GM21619 (cell line): ENCODE data around the gene HTT-AS.

Experiments
- ATAC-seq: cut with Tn5 transposase; IDR thresholded peaks from one replicate; pipeline ENCODE4 v1.9.1; 2021; ENCODE audit not compliant: unreplicated experiment

The HTT-AS gene

DNA sequence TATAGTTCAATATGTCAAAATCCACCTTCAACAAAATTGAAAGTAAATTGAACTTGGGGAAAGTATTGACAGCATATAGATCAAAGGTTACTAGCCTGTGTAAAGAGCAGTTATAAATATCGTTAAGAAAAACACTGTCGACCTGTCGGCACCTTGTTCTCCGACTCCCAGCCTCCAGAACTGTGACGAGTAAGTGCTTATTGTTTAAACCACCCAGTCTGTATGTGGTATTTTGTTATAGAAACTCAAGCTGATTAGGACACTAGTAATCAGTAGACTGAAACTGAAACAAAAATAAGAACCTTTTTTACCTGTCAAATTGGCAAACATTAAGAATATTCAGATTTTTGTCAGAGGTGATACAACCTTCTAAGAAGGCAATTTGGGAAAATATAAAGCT lies 17.1 kb upstream of the HTT-AS start:
- ATAC-seq = no peak

DNA sequence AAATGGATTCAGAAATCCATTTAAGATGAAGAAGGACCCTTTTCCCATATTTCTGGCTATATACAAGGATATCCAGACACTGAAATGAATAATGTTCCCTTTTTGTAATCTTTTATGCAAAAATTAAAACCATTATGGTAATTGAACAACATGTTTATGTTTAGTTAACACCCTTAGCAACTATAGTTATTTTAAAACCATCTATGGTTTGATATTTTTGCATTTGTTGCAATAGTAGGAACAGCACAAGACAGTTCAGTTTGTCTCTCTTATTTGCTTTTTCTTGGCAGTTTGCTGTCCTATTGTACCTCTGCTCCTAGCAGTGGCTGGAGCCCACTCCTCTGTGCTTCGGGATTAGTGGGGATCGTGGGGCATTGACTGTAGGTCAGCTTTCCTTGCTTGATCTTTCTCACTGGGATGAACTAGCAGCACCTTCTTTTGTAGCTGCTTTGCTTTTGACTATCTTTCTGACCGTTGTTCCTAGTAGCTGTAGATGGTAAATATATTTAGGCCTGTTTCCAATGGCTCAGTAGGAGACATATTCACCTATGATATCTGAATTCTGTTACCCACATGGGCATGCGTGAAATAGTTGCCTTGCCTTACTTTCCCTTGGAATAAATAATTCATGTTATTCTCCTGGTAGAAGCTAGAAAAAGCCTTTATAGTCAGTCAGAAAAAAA lies 12.9 kb upstream of the HTT-AS start:
- ATAC-seq = no peak

DNA sequence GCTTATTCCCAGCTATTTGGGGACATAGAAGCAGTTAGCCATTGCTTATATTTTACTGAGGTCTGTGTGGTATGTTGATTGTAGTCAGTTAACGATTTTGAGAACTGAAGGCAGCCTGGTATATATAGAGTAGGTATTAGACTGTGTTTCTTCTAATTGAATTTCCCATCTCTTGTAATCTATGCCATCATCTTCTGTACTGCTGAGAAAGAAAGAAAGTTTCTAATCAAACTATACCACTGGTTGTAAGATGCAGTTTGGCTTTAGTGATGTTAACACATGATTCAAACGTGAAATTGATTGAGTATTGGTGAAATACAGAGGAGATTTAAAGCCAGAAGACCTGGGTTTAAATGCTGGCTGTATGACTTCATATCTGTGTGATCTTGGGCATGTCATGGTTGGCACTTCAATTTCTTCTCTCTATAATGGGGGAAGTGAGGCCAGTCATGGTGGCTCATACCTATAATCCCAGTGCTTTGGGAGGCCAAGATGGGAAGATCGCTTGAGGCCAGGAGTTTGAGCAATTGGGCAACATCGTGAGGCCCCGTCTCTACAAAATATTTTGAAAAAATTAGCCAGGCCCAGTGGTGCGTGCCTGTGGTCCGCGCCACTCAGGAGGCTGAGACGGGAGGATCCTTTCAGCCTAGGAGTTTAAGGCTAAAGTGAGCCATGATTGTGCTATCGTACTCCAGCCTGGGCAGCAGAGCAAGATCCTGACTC lies 11.8 kb upstream of the HTT-AS start:
- ATAC-seq = no peak

DNA sequence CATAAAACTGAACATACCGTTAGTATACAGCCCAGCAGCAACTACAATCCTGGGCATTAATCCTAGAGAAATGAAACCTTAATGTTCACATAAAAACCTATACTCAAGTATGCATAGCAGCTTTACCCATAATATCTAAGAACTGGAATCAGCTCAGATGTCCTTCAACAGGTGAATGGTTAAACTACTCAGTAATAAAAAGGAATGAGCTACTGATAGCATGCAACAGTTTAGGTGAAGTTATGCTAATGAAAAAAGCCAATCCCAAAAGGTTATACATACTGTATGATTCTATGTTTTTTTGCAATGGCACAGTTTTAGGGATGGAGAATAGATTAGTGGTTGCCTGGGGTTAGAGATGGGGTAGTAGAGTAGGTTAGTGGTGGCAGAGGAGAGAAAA lies 9.4 kb upstream of the HTT-AS start:
- no peak for ATAC-seq

GRCh38 chr4:3082925-3083515 lies 8.7 kb upstream of the HTT-AS start:
- ATAC-seq = no peak

GRCh38 chr4:3079694-3080123 lies 5.4 kb upstream of the HTT-AS start:
- peak; percentile 29 for ATAC-seq

- ATAC-seq = peak; percentile 31
Measured at GRCh38 chr4:3077796-3078195, 3.5 kb upstream of the HTT-AS start.

- ATAC-seq = no peak
Measured at GRCh38 chr4:3075652-3075981, 1.3 kb upstream of the HTT-AS start.

DNA sequence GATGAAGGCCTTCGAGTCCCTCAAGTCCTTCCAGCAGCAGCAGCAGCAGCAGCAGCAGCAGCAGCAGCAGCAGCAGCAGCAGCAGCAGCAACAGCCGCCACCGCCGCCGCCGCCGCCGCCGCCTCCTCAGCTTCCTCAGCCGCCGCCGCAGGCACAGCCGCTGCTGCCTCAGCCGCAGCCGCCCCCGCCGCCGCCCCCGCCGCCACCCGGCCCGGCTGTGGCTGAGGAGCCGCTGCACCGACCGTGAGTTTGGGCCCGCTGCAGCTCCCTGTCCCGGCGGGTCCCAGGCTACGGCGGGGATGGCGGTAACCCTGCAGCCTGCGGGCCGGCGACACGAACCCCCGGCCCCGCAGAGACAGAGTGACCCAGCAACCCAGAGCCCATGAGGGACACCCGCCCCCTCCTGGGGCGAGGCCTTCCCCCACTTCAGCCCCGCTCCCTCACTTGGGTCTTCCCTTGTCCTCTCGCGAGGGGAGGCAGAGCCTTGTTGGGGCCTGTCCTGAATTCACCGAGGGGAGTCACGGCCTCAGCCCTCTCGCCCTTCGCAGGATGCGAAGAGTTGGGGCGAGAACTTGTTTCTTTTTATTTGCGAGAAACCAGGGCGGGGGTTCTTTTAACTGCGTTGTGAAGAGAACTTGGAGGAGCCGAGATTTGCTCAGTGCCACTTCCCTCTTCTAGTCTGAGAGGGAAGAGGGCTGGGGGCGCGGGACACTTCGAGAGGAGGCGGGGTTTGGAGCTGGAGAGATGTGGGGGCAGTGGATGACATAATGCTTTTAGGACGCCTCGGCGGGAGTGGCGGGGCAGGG lies 711 bp upstream of the HTT-AS start:
- no peak for ATAC-seq

DNA sequence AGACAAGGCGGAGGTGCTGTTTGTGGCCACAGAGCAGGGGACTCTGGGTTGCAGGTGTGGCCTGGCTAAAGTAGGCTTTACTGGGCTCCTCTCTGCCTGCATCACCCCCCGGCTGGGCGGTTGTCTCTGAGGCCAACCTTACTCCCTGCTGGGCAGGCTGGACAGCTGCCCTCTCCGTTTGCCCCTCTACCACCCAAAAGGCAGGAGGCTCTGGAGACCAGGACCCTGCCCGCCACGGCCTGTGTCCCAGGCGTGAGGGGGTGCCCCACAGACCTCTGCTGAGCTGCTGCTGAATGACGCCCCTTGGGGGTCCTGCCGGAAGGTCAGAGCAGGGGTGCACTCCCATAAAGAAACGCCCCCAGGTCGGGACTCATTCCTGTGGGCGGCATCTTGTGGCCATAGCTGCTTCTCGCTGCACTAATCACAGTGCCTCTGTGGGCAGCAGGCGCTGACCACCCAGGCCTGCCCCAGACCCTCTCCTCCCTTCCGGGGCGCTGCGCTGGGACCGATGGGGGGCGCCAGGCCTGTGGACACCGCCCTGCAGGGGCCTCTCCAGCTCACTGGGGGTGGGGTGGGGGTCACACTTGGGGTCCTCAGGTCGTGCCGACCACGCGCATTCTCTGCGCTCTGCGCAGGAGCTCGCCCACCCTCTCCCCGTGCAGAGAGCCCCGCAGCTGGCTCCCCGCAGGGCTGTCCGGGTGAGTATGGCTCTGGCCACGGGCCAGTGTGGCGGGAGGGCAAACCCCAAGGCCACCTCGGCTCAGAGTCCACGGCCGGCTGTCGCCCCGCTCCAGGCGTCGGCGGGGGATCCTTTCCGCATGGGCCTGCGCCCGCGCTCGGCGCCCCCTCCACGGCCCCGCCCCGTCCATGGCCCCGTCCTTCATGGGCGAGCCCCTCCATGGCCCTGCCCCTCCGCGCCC lies 920 bp downstream of the HTT-AS start:
- peak; percentile 17 for ATAC-seq

GRCh38 chr4:3071811-3072210 lies 2.5 kb downstream of the HTT-AS start:
- no peak for ATAC-seq

DNA sequence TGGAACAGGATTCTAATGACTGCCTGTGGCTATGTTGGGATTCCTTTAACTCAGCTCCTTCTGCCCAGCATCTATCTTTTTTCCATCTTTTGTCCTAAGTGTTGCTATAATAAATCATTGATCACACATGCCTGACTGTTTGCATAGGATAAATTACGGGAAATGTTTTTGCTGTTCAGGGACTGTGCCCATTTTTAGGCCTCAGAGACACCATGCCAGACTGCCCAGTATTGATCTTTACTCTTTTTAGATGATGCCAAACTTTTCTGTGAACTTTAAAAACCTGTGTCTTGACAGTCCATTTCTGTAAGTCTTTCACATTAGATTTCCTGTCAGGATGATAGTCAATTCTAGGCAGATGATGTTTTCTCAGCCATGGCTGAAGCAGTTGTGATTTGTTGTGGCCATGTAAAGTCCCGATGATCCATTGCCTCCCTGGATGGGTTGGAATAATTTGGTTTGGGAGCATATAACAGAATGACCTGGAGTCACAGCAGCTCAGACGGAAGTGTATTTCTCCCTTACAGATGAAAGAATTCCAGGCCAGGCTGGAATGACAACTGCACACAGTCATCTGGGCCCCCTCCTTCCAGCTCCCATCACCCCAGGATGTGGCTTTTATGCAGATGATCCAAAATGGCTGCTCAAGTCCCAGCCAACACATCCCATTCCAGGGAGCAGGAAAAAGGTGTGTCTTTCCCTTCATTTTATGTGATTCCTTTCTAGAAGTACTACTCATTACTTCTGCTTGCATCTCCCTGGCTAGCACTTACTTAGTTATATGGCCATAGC lies 3.4 kb downstream of the HTT-AS start:
- no peak for ATAC-seq

DNA sequence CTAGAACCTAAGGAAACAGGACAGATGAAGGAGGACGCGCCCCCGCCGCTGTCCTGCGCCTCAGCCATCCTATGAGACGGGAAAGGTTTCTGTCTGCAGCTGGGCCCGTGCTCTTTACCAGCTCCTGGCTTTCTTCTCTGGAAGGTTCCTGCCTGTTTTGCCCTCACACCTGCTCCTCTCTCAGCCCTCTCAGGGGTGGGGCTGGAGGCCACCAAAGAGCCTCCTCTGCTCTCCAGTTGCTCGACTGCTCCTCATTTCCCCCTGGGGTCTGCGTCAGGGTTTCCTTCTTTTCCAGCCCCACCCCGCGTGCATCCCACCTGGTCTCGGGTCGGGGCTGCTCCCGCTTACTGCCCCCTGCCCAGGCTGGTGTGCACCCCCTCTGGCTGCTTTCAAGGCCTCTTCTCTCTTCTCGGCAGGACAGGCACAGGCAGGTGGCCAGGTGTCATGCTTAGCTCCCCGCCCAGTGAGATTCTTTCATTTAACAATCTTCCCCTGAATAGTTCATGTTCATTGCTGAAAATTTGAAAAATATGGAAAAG lies 4.6 kb downstream of the HTT-AS start:
- ATAC-seq = no peak

DNA sequence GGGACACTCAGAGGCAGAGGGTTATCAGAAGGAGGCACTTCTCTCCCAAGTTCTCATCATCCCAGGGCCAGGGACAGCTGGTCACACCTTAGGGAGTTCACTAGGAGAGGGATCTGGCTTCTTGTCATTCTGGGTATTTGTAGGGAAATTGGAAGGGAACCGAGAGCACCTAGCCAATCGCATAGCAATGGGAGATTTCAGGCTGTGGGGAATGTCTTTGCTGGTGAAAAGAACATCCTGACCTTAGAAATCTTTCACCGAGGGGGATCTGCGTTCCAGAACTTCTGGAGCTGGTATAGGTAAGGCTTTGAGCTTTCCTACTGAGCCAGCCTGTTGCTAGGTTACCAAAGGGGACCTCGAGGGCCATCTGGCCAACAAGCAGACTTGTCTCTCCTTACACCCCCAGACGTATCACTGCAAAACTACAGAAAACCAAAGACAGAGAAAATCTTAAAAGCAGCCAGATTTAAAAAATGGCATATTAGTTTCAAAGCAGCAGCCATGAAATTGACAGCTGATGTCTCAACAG lies 6.8 kb downstream of the HTT-AS start:
- no peak for ATAC-seq

GRCh38 chr4:3066836-3067400 lies 7.4 kb downstream of the HTT-AS start:
- ATAC-seq = no peak

DNA sequence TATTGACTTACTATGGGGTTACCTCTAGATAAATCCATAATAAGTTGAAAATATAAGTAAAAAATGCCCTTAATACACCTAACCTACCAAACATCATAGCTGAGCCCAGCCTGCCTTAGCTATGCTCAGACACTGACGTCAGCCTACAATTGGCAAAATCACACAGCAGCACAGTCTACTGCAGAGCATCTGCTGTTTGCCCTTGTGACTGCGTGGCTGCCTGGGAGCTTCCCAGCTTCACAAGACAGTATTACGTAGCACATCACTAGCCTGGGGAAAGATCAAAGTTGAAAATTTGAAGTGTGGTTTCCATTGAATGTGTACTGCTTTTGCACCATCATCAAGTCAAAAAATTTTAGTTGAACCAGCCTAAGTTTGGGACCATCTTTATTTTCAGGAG lies 8.8 kb downstream of the HTT-AS start:
- no peak for ATAC-seq

DNA sequence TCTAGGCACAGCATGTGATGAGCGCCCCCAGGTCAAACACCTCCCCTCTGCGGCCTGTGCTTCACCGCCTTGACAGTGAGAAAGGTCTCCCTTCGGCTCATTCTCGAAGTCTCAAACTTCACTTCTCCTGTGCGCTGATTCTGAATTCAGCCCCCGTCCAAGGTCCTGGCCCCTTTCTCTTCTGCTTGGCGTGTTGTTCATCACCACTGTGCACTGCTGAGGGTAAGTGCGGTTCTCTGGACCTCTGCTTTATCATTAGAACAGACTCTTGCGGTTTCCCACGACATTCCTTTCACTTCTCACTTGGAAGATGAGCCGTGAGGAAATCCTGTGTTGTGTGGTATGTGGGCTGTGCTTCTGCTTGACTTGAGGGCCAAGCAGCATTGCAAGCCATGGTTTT lies 11.9 kb downstream of the HTT-AS start:
- ATAC-seq = no peak

DNA sequence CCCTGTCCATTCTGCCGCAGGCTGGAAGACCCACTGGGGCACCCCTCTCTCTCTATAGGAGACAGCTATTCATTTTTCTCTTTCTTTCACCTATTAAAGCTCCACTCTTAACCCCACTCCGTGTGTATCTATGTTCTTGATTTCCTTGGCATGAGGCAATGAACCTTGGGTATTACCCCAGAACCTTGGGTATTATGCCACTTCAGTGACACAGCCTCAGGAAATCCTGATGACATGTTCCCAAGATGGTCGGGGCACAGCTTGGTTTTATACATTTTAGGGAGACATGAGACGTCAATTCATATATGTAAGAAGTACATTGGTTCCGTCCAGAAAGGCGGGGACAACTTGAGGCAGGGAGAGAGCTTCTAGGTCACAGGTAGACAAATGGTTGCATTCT lies 13.4 kb downstream of the HTT-AS start:
- ATAC-seq = no peak

- ATAC-seq = no peak
Measured at GRCh38 chr4:3059943-3060342, 14.4 kb downstream of the HTT-AS start.
